Mucosa of descending colon (tissue), 3 donors: Measurements from ENCODE around the gene SLC6A17. TPM values are rescaled to one million over a fixed set of nuclear protein-coding genes. Genes with fewer than 3 reads are reported as not detected.
A peak's percentile ranks its signal among the peaks of the same experiment; 100 is the strongest.

Experiments used
- ATAC-seq: fragments of 200-7000 bp; cut with Tn5 transposase; one replicate; pipeline ENCODE4 v1.9.1; 2020; ENCODE audit warnings: mild to moderate bottlenecking, moderate library complexity
- DNase-seq, 3 donors: peaks; one replicate each; pipeline ENCODE4 v3.0.0-alpha.2; 2020
- H3K36me3 ChIP-seq: fragments of 200-600 bp; one replicate; pipeline ENCODE4 v1.8.0; 2021; ENCODE audit warnings: low read depth, mild to moderate bottlenecking
- H3K4me1 ChIP-seq: fragments of 200-600 bp; one replicate; pipeline ENCODE4 v1.8.0; 2021; ENCODE audit warnings: low read depth, mild to moderate bottlenecking
- H3K4me3 ChIP-seq: fragments of 200-600 bp; one replicate; pipeline ENCODE4 v1.8.0; 2021; ENCODE audit warnings: mild to moderate bottlenecking
- H3K9me3 ChIP-seq: fragments of 200-600 bp; one replicate; pipeline ENCODE4 v1.8.0; 2021; ENCODE audit warnings: mild to moderate bottlenecking
- CTCF ChIP-seq: fragments of 200-600 bp; IDR thresholded peaks from one replicate; pipeline ENCODE4 v1.8.0; 2022; ENCODE audit warnings: antibody characterized with exemption, mild to moderate bottlenecking
- intact Hi-C, 2 donors: fragments of 100-400 bp; cut with DNase I in 1 of 2; cut with micrococcal nuclease in 1 of 2; formaldehyde crosslinking; loops; one replicate each; pipeline versions ENCODE4 v1.11.0 to v1.11.1; 2022; cut with DNase I, micrococcal nuclease
- total RNA-seq, 3 donors: library from RNA; stranded (reverse); fragmentation: NEBNext Ultra II Directional in 2 of 3; extraction: Animal tissue kit (Norgen Biotek cat#: 25700) in 2 of 3; gene quantifications; one replicate each; pipeline versions ENCODE4 v1.2.1 to v1.2.4, GENCODE V29; 2021 to 2023
- donor health status: DM: no; HTN: no; CAD: no; lungs with moderate emphysema.
- donor health status: DM: no; HTN: no; CAD: no.
- donor health status: DM: no; HTN: yes; CAD: no.

The SLC6A17 gene
- total RNA-seq, 3 donors from 2014 or later = 0.06 to 0.73 (median 0.10) TPM

DNA sequence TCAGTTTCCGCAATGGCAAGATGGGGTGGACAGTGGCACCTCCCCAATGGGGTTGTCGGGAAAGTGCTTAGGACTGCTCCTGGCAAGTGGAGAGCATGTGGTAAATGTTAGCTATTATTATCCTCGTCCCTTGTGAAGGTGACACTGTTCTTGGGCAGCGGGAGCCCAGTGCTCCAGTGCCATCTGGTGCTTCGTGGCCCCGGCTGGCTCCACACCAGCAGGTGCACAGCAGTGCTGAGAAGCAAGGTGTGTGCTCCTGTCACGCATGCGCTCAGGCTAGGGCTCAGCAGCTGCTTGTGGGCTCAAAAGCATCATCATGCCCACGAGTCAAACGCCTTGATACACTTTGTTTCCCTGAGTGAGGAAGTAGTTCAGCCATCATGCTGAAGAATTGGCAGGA, 34.9 kb downstream of the SLC6A17 start:
- no peaks in the 10 kb centered on the region for H3K36me3 ChIP-seq
- no peak for TF ChIP-seq CTCF
- ATAC-seq (no peak), DNase-seq (no peak)
- H3K9me3 ChIP-seq = no peaks in the 10 kb centered on the region
- no peak overlapping the region for H3K4me3 ChIP-seq
- no peaks in the 10 kb centered on the region for H3K4me1 ChIP-seq
- intact Hi-C loops = no loop called here

- no peaks in the 10 kb centered on the region for H3K9me3 ChIP-seq
- no peaks in the 10 kb centered on the region for H3K4me1 ChIP-seq
- no peaks in the 10 kb centered on the region for H3K36me3 ChIP-seq
- ATAC-seq = peak; percentile 31
- TF ChIP-seq CTCF = no peak
- DNase-seq = no peak
- intact Hi-C loops = no loop called here
- no peak overlapping the region for H3K4me3 ChIP-seq
Observed at GRCh38 chr1:110186558-110186957, 36.3 kb downstream of the SLC6A17 start.

DNA sequence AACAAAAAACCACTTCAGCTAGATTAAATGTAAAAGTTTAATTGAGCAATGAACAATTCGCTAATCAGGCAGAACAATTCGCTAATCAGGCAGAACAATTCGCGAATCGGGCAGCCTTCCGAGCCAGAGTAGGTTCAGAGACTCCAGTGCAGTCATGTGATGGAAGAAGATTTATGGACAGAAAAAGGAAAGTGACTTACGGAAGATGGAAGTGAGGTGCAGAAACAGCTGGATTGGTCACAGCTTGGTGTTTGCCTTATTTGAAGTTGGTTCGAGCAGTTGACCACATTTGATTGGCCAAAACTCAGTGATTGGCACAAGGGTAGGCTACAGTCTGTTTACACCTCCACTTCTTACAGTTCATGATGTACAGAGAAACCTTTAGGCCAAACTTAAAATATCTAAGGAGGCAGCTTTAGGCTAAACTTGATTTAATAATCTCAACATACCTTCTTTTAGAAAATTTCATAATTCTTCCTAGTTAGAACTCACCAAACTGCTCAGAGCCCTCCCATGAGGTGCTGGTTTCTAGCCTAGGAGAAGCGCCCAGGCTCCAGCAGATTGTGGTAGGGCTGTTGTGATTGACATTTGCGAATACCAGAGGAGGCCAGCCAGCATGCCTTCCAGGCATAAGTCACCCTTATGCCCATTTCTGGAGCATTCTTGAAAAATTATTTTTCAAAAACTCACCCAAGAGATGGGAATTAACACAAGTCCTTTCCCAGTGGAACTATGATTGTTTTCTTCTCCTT, 37.0 kb downstream of the SLC6A17 start:
- Histone ChIP-seq H3K4me1 (no peaks in the 10 kb centered on the region), H3K9me3 (no peaks in the 10 kb centered on the region), H3K4me3 (no peak overlapping the region), H3K36me3 (no peaks in the 10 kb centered on the region)
- ATAC-seq (no peak), DNase-seq (no peak)
- intact Hi-C loops = no loop called here
- no peak for TF ChIP-seq CTCF

DNA sequence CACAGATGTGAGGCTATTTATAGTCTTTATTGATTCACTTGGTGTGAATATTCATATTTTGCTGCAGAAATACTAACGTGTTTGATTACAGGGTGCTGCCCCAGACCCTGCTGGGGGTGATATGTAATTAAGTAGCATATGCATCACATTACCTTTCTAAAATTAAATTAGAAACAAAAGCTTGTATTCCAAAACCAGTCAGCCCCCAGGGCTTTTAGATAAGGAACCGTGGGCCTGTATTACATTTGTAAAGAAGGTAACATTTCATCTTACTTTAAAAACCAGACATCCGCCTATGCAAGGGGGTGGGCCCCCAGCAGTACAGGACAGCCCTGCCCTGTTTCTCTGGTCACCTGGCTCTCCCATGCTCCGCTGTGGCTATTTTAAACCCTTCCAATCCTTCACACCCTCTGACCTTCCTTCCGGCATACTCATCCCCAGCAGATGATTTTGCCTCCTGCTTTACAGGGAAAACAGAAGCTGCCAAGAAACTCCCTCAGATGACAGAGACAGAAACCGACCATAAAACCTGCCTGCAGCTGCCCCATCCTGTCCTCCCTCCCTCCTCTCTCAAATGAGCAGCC, 37.8 kb downstream of the SLC6A17 start:
- TF ChIP-seq CTCF = no peak
- DNase-seq = no peak

GRCh38 chr1:110189181-110189580, 38.9 kb downstream of the SLC6A17 start:
- Histone ChIP-seq H3K9me3 (no peaks in the 10 kb centered on the region), H3K36me3 (no peaks in the 10 kb centered on the region), H3K4me3 (no peak overlapping the region), H3K4me1 (no peaks in the 10 kb centered on the region)
- TF ChIP-seq CTCF = no peak
- no peak for DNase-seq
- ATAC-seq = no peak
- intact Hi-C loops = no loop called here

More for the DNA sequence above, 37.8 kb downstream of the SLC6A17 start:
- no peak overlapping the region for H3K4me3 ChIP-seq
- H3K36me3 ChIP-seq = no peaks in the 10 kb centered on the region
- intact Hi-C loops = no loop called here
- no peak for ATAC-seq
- no peaks in the 10 kb centered on the region for H3K9me3 ChIP-seq
- no peaks in the 10 kb centered on the region for H3K4me1 ChIP-seq
